Stimulated activated CD4-positive, alpha-beta T cell treated with anti-CD3 and anti-CD28 coated beads, Interleukin-15, amount 100 ng/mL, for 48 hours (primary cell): Measurements from ENCODE around the gene RAD51B.

Experiments used
- DNase-seq, 2 donors: peaks; one replicate each; pipeline ENCODE4 v3.0.0-alpha.2; 2020; ENCODE audit warnings: low read depth in 2 of 2

RAD51B gene

GRCh38 chr14:68771631-68772030, 952.1 kb downstream of the RAD51B start:
- DNase-seq, result no peak

GRCh38 chr14:68772761-68773381, 953.3 kb downstream of the RAD51B start:
- DNase-seq, result no peak

- DNase-seq, result no peak
Observed at GRCh38 chr14:68774771-68775613, 955.4 kb downstream of the RAD51B start.

GRCh38 chr14:68775614-68776126, 956.1 kb downstream of the RAD51B start:
- no peak for DNase-seq

GRCh38 chr14:68777644-68778043, 958.1 kb downstream of the RAD51B start:
- no peak for DNase-seq
